GM23338 (cell line): ENCODE results near the gene DACH2. TPM values are rescaled to one million over a fixed set of nuclear protein-coding genes. Genes with fewer than 3 reads are reported as not detected.

Experiments
- ATAC-seq: fragments of 200-7000 bp; cut with Tn5 transposase; 3 replicates; pipeline ENCODE4 v1.9.1; 2020
- DNase-seq: peaks from one replicate; pipeline ENCODE4 v3.0.0-alpha.2; 2015; ENCODE audit warnings: low spot score
- H2AFZ ChIP-seq: fragments of 200-600 bp; sonication (generic); 2 replicates; pipeline ENCODE4 v1.8.0; 2016; ENCODE audit warnings: antibody characterized with exemption, mild to moderate bottlenecking, moderate library complexity
- H3F3A ChIP-seq: fragments of 200-600 bp; sonication (generic); replicated peaks from 2 replicates; pipeline ENCODE4 v1.8.0; 2017; ENCODE audit warnings: antibody characterized with exemption, mixed run types, low read depth
- H3K27ac ChIP-seq: fragments of 200-600 bp; sonication (generic); 2 replicates; pipeline ENCODE4 v1.6.1; 2016; ENCODE audit warnings: low read depth
- H3K27me3 ChIP-seq: fragments of 200-600 bp; sonication (generic); 2 replicates; pipeline ENCODE4 v1.8.0; 2016; ENCODE audit warnings: mild to moderate bottlenecking, mixed run types, moderate library complexity; ENCODE audit not compliant: insufficient read depth
- H3K36me3 ChIP-seq: fragments of 200-600 bp; sonication (generic); 2 replicates; pipeline ENCODE4 v1.8.0; 2016; ENCODE audit warnings: mild to moderate bottlenecking; ENCODE audit not compliant: insufficient read depth
- H3K4me1 ChIP-seq: fragments of 200-600 bp; sonication (generic); 2 replicates; pipeline ENCODE4 v1.8.0; 2016; ENCODE audit warnings: mild to moderate bottlenecking, moderate library complexity; ENCODE audit not compliant: insufficient read depth
- H3K4me2 ChIP-seq: fragments of 200-600 bp; sonication (generic); 2 replicates; pipeline ENCODE4 v1.7.1; 2017; ENCODE audit warnings: mixed run types
- H3K4me3 ChIP-seq: fragments of 200-600 bp; sonication (generic); 2 replicates; pipeline ENCODE4 v1.6.1; 2016; ENCODE audit warnings: mixed run types
- H3K79me2 ChIP-seq: fragments of 200-600 bp; sonication (generic); replicated peaks from 2 replicates; pipeline ENCODE4 v1.8.0; 2017; ENCODE audit warnings: mild to moderate bottlenecking; ENCODE audit not compliant: insufficient read depth
- H3K9me2 ChIP-seq: fragments of 200-600 bp; sonication (generic); 2 replicates; pipeline ENCODE4 v1.8.0; 2017; ENCODE audit not compliant: insufficient read depth
- H4K20me1 ChIP-seq: fragments of 200-600 bp; sonication (generic); replicated peaks from 2 replicates; pipeline ENCODE4 v1.8.0; 2017; ENCODE audit warnings: mild to moderate bottlenecking; ENCODE audit not compliant: insufficient read depth
- H3K27ac Mint-ChIP-seq: 2 replicates; pipeline ENCODE4 v1.8.0; 2020; ENCODE audit warnings: inconsistent platforms, mild to moderate bottlenecking, moderate library complexity, mixed read lengths
- H3K27me3 Mint-ChIP-seq: 3 replicates; pipeline ENCODE4 v1.8.0; 2022; ENCODE audit warnings: low read depth, mild to moderate bottlenecking, moderate library complexity, mixed read lengths, inconsistent platforms; ENCODE audit not compliant: insufficient read depth, poor library complexity
- H3K36me3 Mint-ChIP-seq: 3 replicates; pipeline ENCODE4 v1.8.0; 2021; ENCODE audit warnings: low read depth, mild to moderate bottlenecking, inconsistent platforms, moderate library complexity, mixed read lengths
- H3K4me1 Mint-ChIP-seq: 3 replicates; pipeline ENCODE4 v1.8.0; 2020; ENCODE audit warnings: mild to moderate bottlenecking, inconsistent platforms, mixed read lengths
- H3K4me3 Mint-ChIP-seq: 3 replicates; pipeline ENCODE4 v1.8.0; 2021; ENCODE audit warnings: moderate library complexity, mild to moderate bottlenecking, inconsistent platforms, mixed read lengths
- H3K9me3 Mint-ChIP-seq: 3 replicates; pipeline ENCODE4 v1.8.0; 2020; ENCODE audit warnings: moderate library complexity, mild to moderate bottlenecking, inconsistent platforms, mixed read lengths
- CREB1 ChIP-seq: fragments of 250-450 bp; sonication (Bioruptor Pico); IDR thresholded peaks from 2 replicates; pipeline ENCODE4 v1.5.0; 2020; ENCODE audit warnings: low read depth, mild to moderate bottlenecking, moderate library complexity
- CTCF ChIP-seq, 2 experiments: fragments of 200-600 bp in 1 of 2; sonication (generic) in 1 of 2; conservative IDR thresholded peaks; 2 replicates each; pipeline versions ENCODE4 v1.5.1 to v1.6.1; 2016 to 2017; ENCODE audit warnings: antibody characterized with exemption in 2 of 2, low read depth in 2 of 2, mild to moderate bottlenecking in 2 of 2, moderate library complexity in 1 of 2
- ETS1 ChIP-seq: IDR thresholded peaks from 2 replicates; pipeline ENCODE4 v1.6.1; 2016; ENCODE audit warnings: antibody characterized with exemption
- EZH2 ChIP-seq: fragments of 200-600 bp; sonication (generic); IDR thresholded peaks from one replicate; pipeline ENCODE4 v1.8.0; 2017; ENCODE audit warnings: antibody characterized with exemption, mild to moderate bottlenecking, low read depth; ENCODE audit not compliant: unreplicated experiment
- EZH2phosphoT487 ChIP-seq: fragments of 200-600 bp; sonication (generic); IDR thresholded peaks from one replicate; pipeline ENCODE4 v1.8.1; 2018; ENCODE audit warnings: antibody characterized with exemption; ENCODE audit not compliant: unreplicated experiment
- JUNB ChIP-seq: IDR thresholded peaks from one replicate; pipeline ENCODE4 v1.6.1; 2016; ENCODE audit warnings: antibody characterized with exemption; ENCODE audit not compliant: unreplicated experiment
- NANOG ChIP-seq: IDR thresholded peaks from 2 replicates; pipeline ENCODE4 v1.6.1; 2016; ENCODE audit warnings: antibody characterized with exemption, borderline replicate concordance
- POLR2AphosphoS5 ChIP-seq: IDR thresholded peaks from 2 replicates; pipeline ENCODE4 v1.6.1; 2016; ENCODE audit warnings: antibody characterized with exemption, low read depth
- STAT1 ChIP-seq: IDR thresholded peaks from one replicate; pipeline ENCODE4 v1.6.1; 2016; ENCODE audit warnings: antibody characterized with exemption; ENCODE audit not compliant: unreplicated experiment
- ZNF331 ChIP-seq: fragments of 250-450 bp; sonication (Bioruptor Pico); IDR thresholded peaks from 2 replicates; pipeline ENCODE4 v1.5.0; 2020; ENCODE audit warnings: low read depth, mild to moderate bottlenecking, moderate library complexity
- ZNF462 ChIP-seq: fragments of 250-450 bp; sonication (Bioruptor Pico); IDR thresholded peaks from 2 replicates; pipeline ENCODE4 v1.5.0; 2020; ENCODE audit warnings: mild to moderate bottlenecking, moderate library complexity
- polyA plus RNA-seq: library from polyadenylated mRNA; unstranded; fragments of >200 nt; fragmentation: Nextera tagmentation; extraction: Ambion mirVana; gene quantifications from 2 replicates; pipeline ENCODE4 v1.2.1, GENCODE V29; 2016
- total RNA-seq: library from RNA; depleted of rRNA; stranded (reverse); fragments of >200 nt; shearing (Covaris generic); gene quantifications from 2 replicates; pipeline ENCODE4 v1.2.3, GENCODE V29; 2014

DACH2 gene
- total and polyA plus RNA-seq, 2 experiments from 2014 or later: 2.4 to 4.6 TPM

- Mint-ChIP-seq H3K36me3 (peaks cover 20% of the 10 kb centered on the region), H3K4me1 (no peaks in the 10 kb centered on the region), H3K4me3 (no peak overlapping the region), H3K27ac (no peak overlapping the region), H3K9me3 (peaks cover 10% of the 10 kb centered on the region), H3K27me3 (no peaks in the 10 kb centered on the region)
- H3K4me2 ChIP-seq: no peak overlapping the region
- no peaks in the 10 kb centered on the region for H3K4me1 ChIP-seq
- TF ChIP-seq STAT1 (no peak), ZNF331 (CRISPR knock-in tag) (no peak), JUNB (no peak), ZNF462 (CRISPR knock-in tag) (no peak)
- H3K36me3 ChIP-seq: no peaks in the 10 kb centered on the region
- H3F3A ChIP-seq: no peaks in the 10 kb centered on the region
- no peak overlapping the region for H2AFZ ChIP-seq
- no peak overlapping the region for H3K27ac ChIP-seq
- no peaks in the 10 kb centered on the region for H3K9me2 ChIP-seq
- ATAC-seq (no peak), DNase-seq (no peak)
- no peaks in the 10 kb centered on the region for H3K79me2 ChIP-seq
- no peaks in the 10 kb centered on the region for H3K27me3 ChIP-seq
- H4K20me1 ChIP-seq: no peaks in the 10 kb centered on the region
- no peak overlapping the region for H3K4me3 ChIP-seq
Observed at GRCh38 chrX:86724277-86724676, 576.0 kb downstream of the DACH2 start.

- no peaks in the 10 kb centered on the region for H3K36me3 Mint-ChIP-seq
- no peaks in the 10 kb centered on the region for H3K27me3 Mint-ChIP-seq
- Histone ChIP-seq H3K4me2 (no peak overlapping the region), H3K4me1 (no peaks in the 10 kb centered on the region), H4K20me1 (no peaks in the 10 kb centered on the region; the same call in 1 of the 2 replicates), H3K36me3 (no peaks in the 10 kb centered on the region), H3K27ac (no peak overlapping the region), H3K79me2 (no peaks in the 10 kb centered on the region), H3K27me3 (no peaks in the 10 kb centered on the region), H3K4me3 (no peak overlapping the region), H3F3A (no peaks in the 10 kb centered on the region), H2AFZ (no peak overlapping the region), H3K9me2 (no peaks in the 10 kb centered on the region)
- no peak overlapping the region for H3K4me3 Mint-ChIP-seq
- H3K4me1 Mint-ChIP-seq: no peaks in the 10 kb centered on the region
- ATAC-seq: no peak
- no peaks in the 10 kb centered on the region; the same call in 2 of the 3 replicates for H3K9me3 Mint-ChIP-seq
- DNase-seq: no peak
- H3K27ac Mint-ChIP-seq: no peak overlapping the region
- TF ChIP-seq CTCF (conservative IDR thresholded peaks at IDR 0.05; ENCODE audit: low read depth in 2 of 2) (no peak), NANOG (no peak), ZNF331 (CRISPR knock-in tag) (no peak), JUNB (no peak), EZH2 (no peak), POLR2AphosphoS5 (no peak), CREB1 (CRISPR knock-in tag) (no peak), EZH2phosphoT487 (no peak), ETS1 (no peak), STAT1 (no peak)
Observed at GRCh38 chrX:86747091-86747490, 598.8 kb downstream of the DACH2 start.
